HCT116 (cell line): ENCODE results near the gene MYOF. TPM values are rescaled to one million over a fixed set of nuclear protein-coding genes. Genes with fewer than 3 reads are reported as not detected.
A peak's percentile ranks its signal among the peaks of the same experiment; 100 is the strongest.

Source experiments
- ATAC-seq: fragments of 200-7000 bp; cut with Tn5 transposase; 2 replicates; pipeline ENCODE4 v1.9.1; 2020; ENCODE audit warnings: mild to moderate bottlenecking, moderate library complexity
- BruUV-seq: library from RNA; stranded (reverse); fragments of 400-500 nt; replicated peaks from 2 replicates; lab custom pipeline; 2021; lab: Mats Ljungman, UMichigan
- CTCF ChIA-PET: fragments of 300-600 bp; sonication (Branson Sonifier 250); formaldehyde crosslinking; loops from one replicate; lab custom pipeline; 2021; ENCODE audit warnings: antibody characterized with exemption; lab: Charles Lee
- POLR2A ChIA-PET: fragments of 300-600, 350-600 bp; sonication (Branson Sonifier 250); formaldehyde crosslinking; loops from one replicate; lab custom pipeline; 2021; ENCODE audit warnings: antibody characterized with exemption; lab: Charles Lee
- RAD21 ChIA-PET, 2 experiments: fragments of 300-600 bp; sonication (Branson Sonifier 250); formaldehyde crosslinking; loops; one replicate each; lab custom pipeline; 2023; ENCODE audit warnings: low total read pairs in 2 of 2; ENCODE audit not compliant: uncharacterized antibody in 2 of 2, unreplicated experiment in 2 of 2, low non-redundant PET in 1 of 2; lab: Charles Lee
- DNase-seq: peaks from one replicate; pipeline ENCODE4 v3.0.0-alpha.2; 2010; ENCODE audit warnings: low read depth, low spot score
- H2AFZ ChIP-seq: fragments of 200-600 bp; shearing (Covaris generic), sonication (generic); 2 replicates; pipeline ENCODE4 v1.6.1; 2017; ENCODE audit warnings: low read depth, mixed run types, mixed read lengths, antibody characterized with exemption, low read length; ENCODE audit not compliant: poor library complexity, severe bottlenecking
- H3K27ac ChIP-seq: 2 replicates; pipeline ENCODE4 v1.5.1; 2012; ENCODE audit warnings: low read depth, low read length
- H3K27me3 ChIP-seq: fragments of 200-600 bp; sonication (generic); 2 replicates; pipeline ENCODE4 v1.6.1; 2016; ENCODE audit warnings: mixed run types, low read length, mixed read lengths; ENCODE audit not compliant: insufficient read depth
- H3K36me3 ChIP-seq, 2 experiments: fragments of 200-500 bp in 1 of 2; fragments of 200-600 bp in 1 of 2; sonication (Bioruptor generic) in 1 of 2; sonication (generic) in 1 of 2; 2 replicates each; pipeline versions ENCODE4 v1.5.1 to v1.6.1; 2014 to 2016; ENCODE audit warnings: low read length in 2 of 2, inconsistent platforms in 1 of 2, mixed read lengths in 1 of 2, mixed run types in 1 of 2; ENCODE audit not compliant: insufficient read depth in 2 of 2, control insufficient read depth in 1 of 2
- H3K4me1 ChIP-seq, 2 experiments: fragments of 200-600 bp in 1 of 2; sonication (generic) in 1 of 2; 2 replicates each; pipeline versions ENCODE4 v1.5.1 to v1.6.1; 2012 to 2017; ENCODE audit warnings: low read length in 2 of 2, inconsistent platforms in 1 of 2, mild to moderate bottlenecking in 1 of 2, mixed read lengths in 1 of 2, mixed run types in 1 of 2, moderate library complexity in 1 of 2; ENCODE audit not compliant: insufficient read depth in 2 of 2, control insufficient read depth in 1 of 2
- H3K4me2 ChIP-seq: fragments of 200-600 bp; sonication (generic); 2 replicates; pipeline ENCODE4 v1.6.1; 2017; ENCODE audit warnings: mixed run types, low read length, mixed read lengths
- H3K4me3 ChIP-seq, 2 experiments: fragments of 200-600 bp in 1 of 2; sonication (generic) in 1 of 2; replicated peaks in 1 of 2; 2 replicates each; pipeline ENCODE4 v1.5.1; 2011 to 2016; ENCODE audit warnings: low read length in 2 of 2, control low read depth in 1 of 2, low read depth in 1 of 2, mild to moderate bottlenecking in 1 of 2, mixed read lengths in 1 of 2, mixed run types in 1 of 2
- H3K79me2 ChIP-seq: fragments of 200-600 bp; sonication (generic); 2 replicates; pipeline ENCODE4 v1.6.1; 2017; ENCODE audit warnings: mild to moderate bottlenecking, mixed run types, low read length, moderate library complexity, mixed read lengths; ENCODE audit not compliant: insufficient read depth
- H3K9ac ChIP-seq: fragments of 200-600 bp; sonication (generic); 2 replicates; pipeline ENCODE4 v1.6.1; 2016; ENCODE audit warnings: low read length, mixed read lengths
- H3K9me2 ChIP-seq: fragments of 200-600 bp; sonication (generic), shearing (Covaris generic); 2 replicates; pipeline ENCODE4 v1.6.1; 2017; ENCODE audit warnings: mixed run types, mild to moderate bottlenecking, moderate library complexity; ENCODE audit not compliant: insufficient read depth
- H3K9me3 ChIP-seq, 2 experiments: fragments of 200-500 bp in 1 of 2; fragments of 200-600 bp in 1 of 2; sonication (Bioruptor generic) in 1 of 2; sonication (generic) in 1 of 2; 2 replicates each; pipeline ENCODE4 v1.6.1; 2014 to 2017; ENCODE audit warnings: low read length in 2 of 2, mixed read lengths in 2 of 2, inconsistent platforms in 1 of 2, low read depth in 1 of 2, mild to moderate bottlenecking in 1 of 2, mixed run types in 1 of 2, moderate library complexity in 1 of 2; ENCODE audit not compliant: control insufficient read depth in 1 of 2, insufficient read depth in 1 of 2
- H4K20me1 ChIP-seq: fragments of 200-600 bp; sonication (generic), shearing (Covaris generic); 2 replicates; pipeline ENCODE4 v1.6.1; 2017; ENCODE audit warnings: mixed run types, mild to moderate bottlenecking, moderate library complexity; ENCODE audit not compliant: insufficient read depth
- ELF1 ChIP-seq: IDR thresholded peaks from 2 replicates; pipeline ENCODE4 v1.6.1; 2012; ENCODE audit warnings: low read depth, borderline replicate concordance
- EZH2phosphoT487 ChIP-seq: fragments of 200-600 bp; IDR thresholded peaks from 2 replicates; pipeline ENCODE4 v1.6.1; 2018; ENCODE audit warnings: antibody characterized with exemption, borderline replicate concordance
- JUND ChIP-seq: IDR thresholded peaks from 2 replicates; pipeline ENCODE4 v1.6.1; 2012
- TCF7L2 ChIP-seq: IDR thresholded peaks from 2 replicates; pipeline ENCODE4 v1.7.0; 2011; ENCODE audit warnings: borderline replicate concordance, inconsistent platforms; ENCODE audit not compliant: insufficient read depth, insufficient read length; ENCODE audit errors: extremely low read depth
- ZFX ChIP-seq: fragments of 450-650 bp; IDR thresholded peaks from 2 replicates; pipeline ENCODE4 v1.6.1; 2017
- intact Hi-C: fragments of 100-400 bp; cut with micrococcal nuclease; formaldehyde crosslinking; loops from 2 replicates; pipeline ENCODE4 v1.10.0; 2022
- total RNA-seq: library from RNA; stranded (reverse); gene quantifications from one replicate; pipeline ENCODE4 v1.2.1, GENCODE V29; 2021; ENCODE audit not compliant: unreplicated experiment
- TF ChIP-seq, protein P1 (sequence below): IDR thresholded peaks from 2 replicates; pipeline ENCODE4 v1.6.1; 2011; ENCODE audit warnings: mild to moderate bottlenecking, low read length, moderate library complexity; ENCODE audit not compliant: insufficient replicate concordance; ENCODE audit errors: extremely low read depth
- TF ChIP-seq, protein P2 (sequence below): IDR thresholded peaks from 2 replicates; pipeline ENCODE4 v1.6.1; 2012; ENCODE audit warnings: low read depth

The MYOF gene
- total RNA-seq, 1 experiment from 2014 or later, result 250 TPM

DNA sequence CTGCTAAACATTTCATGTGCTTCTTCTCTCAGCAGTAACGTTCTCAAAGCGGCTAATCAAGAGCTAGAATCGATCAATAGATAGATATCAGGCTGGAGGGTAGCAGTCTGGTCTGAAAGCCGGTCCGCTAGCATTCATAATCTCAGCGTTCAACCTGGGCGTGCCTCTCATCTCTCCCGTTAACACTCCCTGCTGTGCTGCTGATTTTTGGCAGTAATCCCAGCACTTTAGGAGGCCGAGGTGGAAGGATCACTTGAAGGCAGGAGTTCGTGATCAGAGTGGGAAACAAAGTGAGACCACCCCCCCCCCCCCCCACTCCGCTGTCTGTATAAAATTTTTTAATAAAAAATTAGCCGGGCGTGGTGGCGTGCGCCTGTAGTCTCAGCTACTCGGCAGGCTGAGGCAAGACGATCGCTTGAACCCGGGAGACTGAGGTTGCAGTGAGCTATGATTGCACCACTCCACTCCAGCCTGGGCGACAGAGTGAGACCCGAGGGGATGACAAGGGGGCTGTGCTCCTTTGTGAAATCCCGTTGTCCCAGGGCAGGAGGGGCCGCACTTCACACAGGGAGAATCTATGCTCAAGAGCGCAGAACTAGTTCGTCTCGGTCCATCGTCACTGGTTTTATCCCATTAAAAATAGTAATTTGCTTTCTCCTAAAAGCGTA is 13.7 kb upstream of the MYOF start:
- no peaks in the 10 kb centered on the region for H3K27me3 ChIP-seq
- H3K9ac ChIP-seq, result peak overlapping the region; percentile 73
- ATAC-seq, result peak; percentile 54
- no peaks in the 10 kb centered on the region for H3K9me2 ChIP-seq
- peak overlapping the region; percentile 68 to 95 for H3K4me3 ChIP-seq
- peak overlapping the region; percentile 65 for H3K27ac ChIP-seq
- peaks cover 8 to 20% of the 10 kb centered on the region in 2 experiments; a peak in 3 of 4 replicates for H3K4me1 ChIP-seq
- H2AFZ ChIP-seq, result peak overlapping the region; percentile 76
- peaks cover 44% of the 10 kb centered on the region for H3K79me2 ChIP-seq
- no peaks in the 10 kb centered on the region for H3K9me3 ChIP-seq
- intact Hi-C loops, result no loop called here
- TF ChIP-seq, protein P1, sequence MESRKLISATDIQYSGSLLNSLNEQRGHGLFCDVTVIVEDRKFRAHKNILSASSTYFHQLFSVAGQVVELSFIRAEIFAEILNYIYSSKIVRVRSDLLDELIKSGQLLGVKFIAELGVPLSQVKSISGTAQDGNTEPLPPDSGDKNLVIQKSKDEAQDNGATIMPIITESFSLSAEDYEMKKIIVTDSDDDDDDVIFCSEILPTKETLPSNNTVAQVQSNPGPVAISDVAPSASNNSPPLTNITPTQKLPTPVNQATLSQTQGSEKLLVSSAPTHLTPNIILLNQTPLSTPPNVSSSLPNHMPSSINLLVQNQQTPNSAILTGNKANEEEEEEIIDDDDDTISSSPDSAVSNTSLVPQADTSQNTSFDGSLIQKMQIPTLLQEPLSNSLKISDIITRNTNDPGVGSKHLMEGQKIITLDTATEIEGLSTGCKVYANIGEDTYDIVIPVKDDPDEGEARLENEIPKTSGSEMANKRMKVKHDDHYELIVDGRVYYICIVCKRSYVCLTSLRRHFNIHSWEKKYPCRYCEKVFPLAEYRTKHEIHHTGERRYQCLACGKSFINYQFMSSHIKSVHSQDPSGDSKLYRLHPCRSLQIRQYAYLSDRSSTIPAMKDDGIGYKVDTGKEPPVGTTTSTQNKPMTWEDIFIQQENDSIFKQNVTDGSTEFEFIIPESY, result no peak
- no peak for TF ChIP-seq JUND
- no peak for TF ChIP-seq ELF1
- no peak for TF ChIP-seq TCF7L2
- TF ChIP-seq, protein P2, sequence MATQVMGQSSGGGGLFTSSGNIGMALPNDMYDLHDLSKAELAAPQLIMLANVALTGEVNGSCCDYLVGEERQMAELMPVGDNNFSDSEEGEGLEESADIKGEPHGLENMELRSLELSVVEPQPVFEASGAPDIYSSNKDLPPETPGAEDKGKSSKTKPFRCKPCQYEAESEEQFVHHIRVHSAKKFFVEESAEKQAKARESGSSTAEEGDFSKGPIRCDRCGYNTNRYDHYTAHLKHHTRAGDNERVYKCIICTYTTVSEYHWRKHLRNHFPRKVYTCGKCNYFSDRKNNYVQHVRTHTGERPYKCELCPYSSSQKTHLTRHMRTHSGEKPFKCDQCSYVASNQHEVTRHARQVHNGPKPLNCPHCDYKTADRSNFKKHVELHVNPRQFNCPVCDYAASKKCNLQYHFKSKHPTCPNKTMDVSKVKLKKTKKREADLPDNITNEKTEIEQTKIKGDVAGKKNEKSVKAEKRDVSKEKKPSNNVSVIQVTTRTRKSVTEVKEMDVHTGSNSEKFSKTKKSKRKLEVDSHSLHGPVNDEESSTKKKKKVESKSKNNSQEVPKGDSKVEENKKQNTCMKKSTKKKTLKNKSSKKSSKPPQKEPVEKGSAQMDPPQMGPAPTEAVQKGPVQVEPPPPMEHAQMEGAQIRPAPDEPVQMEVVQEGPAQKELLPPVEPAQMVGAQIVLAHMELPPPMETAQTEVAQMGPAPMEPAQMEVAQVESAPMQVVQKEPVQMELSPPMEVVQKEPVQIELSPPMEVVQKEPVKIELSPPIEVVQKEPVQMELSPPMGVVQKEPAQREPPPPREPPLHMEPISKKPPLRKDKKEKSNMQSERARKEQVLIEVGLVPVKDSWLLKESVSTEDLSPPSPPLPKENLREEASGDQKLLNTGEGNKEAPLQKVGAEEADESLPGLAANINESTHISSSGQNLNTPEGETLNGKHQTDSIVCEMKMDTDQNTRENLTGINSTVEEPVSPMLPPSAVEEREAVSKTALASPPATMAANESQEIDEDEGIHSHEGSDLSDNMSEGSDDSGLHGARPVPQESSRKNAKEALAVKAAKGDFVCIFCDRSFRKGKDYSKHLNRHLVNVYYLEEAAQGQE, result no peak
- TF ChIP-seq EZH2phosphoT487, result no peak
- TF ChIP-seq ZFX, result no peak
- TSS peak; percentile 96 for BruUV-seq
- no peak for DNase-seq
- POLR2A ChIA-PET, result interaction anchor here (1.1 to 1.8 kb wide), 6 partner anchors 10 to 207 kb away, joined by 3 to 6 read pairs (median 4); partner anchors contain the start of gene FRA10AC1
- peak overlapping the region; percentile 96 for H3K4me2 ChIP-seq
- CTCF ChIA-PET, result interaction anchor here (0.9 to 1.8 kb wide), 10 partner anchors 10 to 320 kb away, joined by 3 to 7 read pairs (median 3); partner anchors contain the start of gene MYOF
- RAD21 ChIA-PET, result interaction anchor here in 1 of 2 experiments (1.1 to 1.3 kb wide), 2 partner anchors 120 to 185 kb away, joined by 3 to 4 read pairs; no protein-coding TSS in a partner anchor
- 0 out of 2 replicates have a peak, but pooled peaks cover 4% of the 10 kb centered on the region for H4K20me1 ChIP-seq
- H3K36me3 ChIP-seq, result peaks cover 0 to 9% of the 10 kb centered on the region in 2 experiments; a peak in 2 of 4 replicates
